Measurements from ENCODE around the gene SLC26A3.

DNA sequence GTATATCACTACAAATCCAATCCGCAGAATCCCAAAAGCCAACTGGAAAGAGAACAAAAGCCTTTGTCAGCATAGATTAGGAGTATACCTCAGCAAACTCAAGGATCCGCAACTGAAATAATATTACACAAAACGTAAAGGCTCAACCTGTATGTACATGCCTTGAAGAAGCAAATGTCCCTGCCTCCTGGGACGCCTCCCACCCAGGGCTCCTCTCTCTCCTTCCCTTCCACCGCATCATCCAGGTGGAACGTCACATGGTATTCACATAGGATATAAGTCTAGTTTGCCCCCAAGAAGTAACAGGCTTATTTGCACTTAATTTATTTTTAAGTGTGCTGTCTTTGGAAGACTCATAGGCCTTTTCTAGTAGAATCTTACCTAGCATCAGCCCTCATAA, 13.4 kb downstream of the SLC26A3 start:
- TF ChIP-seq, protein P1, sequence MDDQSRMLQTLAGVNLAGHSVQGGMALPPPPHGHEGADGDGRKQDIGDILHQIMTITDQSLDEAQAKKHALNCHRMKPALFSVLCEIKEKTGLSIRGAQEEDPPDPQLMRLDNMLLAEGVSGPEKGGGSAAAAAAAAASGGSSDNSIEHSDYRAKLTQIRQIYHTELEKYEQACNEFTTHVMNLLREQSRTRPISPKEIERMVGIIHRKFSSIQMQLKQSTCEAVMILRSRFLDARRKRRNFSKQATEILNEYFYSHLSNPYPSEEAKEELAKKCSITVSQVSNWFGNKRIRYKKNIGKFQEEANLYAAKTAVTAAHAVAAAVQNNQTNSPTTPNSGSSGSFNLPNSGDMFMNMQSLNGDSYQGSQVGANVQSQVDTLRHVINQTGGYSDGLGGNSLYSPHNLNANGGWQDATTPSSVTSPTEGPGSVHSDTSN (IDR thresholded peaks at IDR 0.05; ENCODE audit: insufficient replicate concordance, low read depth, low read length): no peak
- TF ChIP-seq TAF1 (IDR thresholded peaks at IDR 0.05; ENCODE audit: borderline replicate concordance, low read depth, low read length) (no peak), HDGF (IDR thresholded peaks at IDR 0.05) (no peak), CHD4 (IDR thresholded peaks at IDR 0.05) (no peak)

Data from GM12878 (cell line).